Retina (tissue), 1 donor: ENCODE measurements around the gene UBR2.
"Not testable (repeated sequence)": the region's sequence is repeated elsewhere in the genome, so short reads cannot be mapped to it uniquely, and the experiment has no call there.

Source experiments
- DNase-seq: peaks from one replicate; pipeline ENCODE4 v3.0.0-alpha.2; 2016

UBR2 gene

GRCh38 chr6:42555477-42556457, 8.1 kb upstream of the UBR2 start:
- no peak for DNase-seq

DNA sequence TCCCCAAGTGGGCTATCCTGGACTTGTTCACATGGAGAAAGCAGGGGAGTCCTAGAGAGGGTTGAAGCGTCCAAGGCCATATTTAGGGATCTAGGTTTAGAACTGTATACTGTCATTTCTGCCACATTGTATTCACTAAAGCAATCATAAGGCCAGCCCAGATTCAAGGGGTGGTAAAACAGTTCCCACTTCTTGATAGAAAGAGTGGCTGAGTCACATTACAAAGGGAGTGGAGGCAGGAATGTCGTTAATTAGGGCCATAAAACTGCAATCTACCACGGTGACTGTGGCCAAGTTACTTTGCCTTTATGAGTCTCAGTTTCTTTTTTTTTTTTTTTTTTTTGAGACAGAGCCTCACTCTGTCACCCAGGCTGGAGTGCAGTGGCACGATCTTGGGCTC, 7.4 kb upstream of the UBR2 start:
- DNase-seq: no peak

DNA sequence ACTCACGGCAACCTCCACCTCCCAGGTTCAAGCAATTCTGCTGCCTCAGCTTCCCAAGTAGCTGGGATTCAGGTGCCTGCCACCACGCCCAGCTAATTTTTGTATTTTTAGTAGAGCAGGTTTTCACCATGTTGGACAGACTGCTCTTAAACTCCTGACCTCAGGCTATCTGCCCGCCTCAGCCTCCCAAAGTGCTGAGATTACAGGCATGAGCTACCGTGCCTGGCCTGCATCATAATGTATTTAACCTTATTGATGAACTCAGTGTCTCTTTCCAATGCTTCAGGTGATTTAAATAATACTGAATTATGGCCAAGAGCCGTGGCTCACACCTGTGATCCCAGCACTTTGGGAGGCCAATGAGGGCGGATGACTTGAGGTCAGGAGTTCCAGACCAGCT, 4.6 kb upstream of the UBR2 start:
- not testable (repeated sequence) for DNase-seq

GRCh38 chr6:42561986-42562385, 1.8 kb upstream of the UBR2 start:
- DNase-seq: no peak

DNA sequence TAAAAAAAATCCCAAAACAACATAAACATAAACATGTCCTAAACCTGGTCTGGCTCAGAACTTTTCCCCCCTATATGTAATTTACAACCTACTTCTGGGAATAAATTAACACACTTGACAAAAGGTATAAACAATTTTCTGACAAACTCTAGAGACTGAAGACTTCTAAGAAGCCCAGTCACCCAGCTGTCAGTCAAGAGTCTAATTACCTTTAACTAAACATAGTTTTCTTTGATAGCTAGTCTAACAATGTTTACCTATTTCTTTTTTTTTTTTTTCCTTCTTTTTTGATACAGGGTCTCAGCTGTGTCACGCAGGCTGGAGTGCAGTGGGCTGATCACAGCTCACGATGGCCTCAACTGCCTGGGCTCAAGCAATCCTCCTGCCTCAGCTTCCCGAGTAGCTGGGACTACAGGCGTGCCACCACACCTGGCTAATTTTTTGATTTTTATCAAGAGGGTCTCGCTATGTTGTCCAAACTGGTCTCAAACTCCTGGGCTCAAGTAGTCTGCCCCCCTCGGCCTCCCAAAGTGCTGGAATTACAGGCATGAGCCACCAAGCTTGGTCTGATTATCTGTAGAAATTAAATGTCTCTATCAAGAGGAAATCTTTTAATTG, 932 bp upstream of the UBR2 start:
- DNase-seq: no peak

DNA sequence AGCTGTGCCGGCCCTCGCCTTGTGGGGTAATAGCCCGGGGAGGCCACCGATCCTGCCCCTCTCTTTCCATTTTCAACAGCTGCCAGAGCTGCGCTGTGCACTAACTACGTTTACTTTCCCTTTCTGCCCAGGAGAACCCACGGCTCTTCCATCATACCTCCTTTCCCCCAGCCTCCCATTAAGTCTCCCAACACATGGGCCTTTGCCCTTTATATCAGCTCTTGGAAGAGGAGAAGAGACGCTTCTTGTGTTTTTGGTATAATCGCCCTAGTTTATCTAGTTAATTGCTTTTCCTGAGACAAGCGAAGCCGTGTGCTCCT, 637 bp downstream of the UBR2 start:
- no peak for DNase-seq

DNA sequence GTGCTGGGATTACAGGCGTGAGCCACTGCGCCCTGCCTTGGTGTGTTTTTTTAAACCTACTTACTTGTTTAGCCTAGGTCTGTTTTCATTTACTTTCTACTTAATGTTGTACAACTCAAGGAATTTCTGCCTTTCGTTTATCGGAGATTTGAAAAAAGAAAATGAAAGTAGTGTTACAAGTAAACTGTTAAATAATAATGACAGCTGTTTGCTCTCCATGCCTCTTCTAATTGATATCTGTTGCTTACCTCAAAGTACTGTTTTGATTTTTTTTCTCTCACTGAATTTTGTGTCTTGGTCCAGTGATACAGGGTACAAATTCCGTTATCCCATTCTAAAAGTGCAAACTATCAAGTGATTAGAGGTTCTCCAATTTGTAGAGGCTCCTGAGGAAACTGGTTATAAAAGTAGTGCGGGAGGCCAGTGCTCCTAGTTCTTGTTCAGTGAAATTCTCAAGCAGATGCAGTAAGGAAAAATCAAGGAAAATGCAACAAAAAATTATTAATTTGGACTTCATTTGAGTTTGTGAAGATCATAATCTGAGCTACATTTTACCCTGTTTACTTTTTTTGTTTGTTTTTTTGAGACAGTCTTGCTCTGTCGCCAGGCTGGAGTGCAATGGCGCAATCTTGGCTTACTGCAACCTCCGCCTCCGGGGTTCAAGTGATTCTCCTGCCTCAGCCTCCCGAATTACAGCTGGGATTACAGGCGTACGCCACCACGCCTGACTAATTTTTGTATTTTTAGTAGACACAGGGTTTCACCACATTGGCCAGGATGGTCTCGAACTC, 2.2 kb downstream of the UBR2 start:
- DNase-seq: no peak

DNA sequence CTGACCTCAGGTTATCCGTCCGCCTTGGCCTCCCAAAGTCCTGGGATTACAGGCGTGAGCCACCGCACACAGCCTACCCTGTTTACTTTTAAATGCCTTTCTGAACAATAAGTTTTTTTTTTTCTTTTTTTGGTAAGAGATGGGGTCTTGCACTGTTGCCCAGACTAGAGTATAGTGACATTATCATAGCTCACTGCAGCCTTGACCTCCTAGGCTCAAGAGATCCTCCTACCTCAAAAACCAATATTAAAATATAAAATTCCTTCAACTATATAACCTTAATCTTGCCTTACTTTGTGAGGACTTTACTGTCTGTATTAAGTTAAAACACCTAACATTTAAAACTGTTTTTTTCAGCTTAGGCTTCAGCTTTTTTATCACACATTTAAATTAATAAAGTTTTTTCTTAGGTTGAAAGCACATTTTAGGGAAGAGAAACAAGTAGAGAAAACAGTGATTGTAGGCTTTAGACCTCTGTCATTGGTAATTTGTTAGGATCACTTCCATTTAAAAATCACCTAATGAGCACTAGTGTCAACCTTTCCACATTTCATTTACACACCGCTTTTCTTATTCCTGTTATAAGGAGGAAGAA, 2.9 kb downstream of the UBR2 start:
- no peak for DNase-seq

GRCh38 chr6:42567237-42567636, 3.4 kb downstream of the UBR2 start:
- not testable (repeated sequence) for DNase-seq

- no peak for DNase-seq
Measured at GRCh38 chr6:42569102-42570028, 5.5 kb downstream of the UBR2 start.

DNA sequence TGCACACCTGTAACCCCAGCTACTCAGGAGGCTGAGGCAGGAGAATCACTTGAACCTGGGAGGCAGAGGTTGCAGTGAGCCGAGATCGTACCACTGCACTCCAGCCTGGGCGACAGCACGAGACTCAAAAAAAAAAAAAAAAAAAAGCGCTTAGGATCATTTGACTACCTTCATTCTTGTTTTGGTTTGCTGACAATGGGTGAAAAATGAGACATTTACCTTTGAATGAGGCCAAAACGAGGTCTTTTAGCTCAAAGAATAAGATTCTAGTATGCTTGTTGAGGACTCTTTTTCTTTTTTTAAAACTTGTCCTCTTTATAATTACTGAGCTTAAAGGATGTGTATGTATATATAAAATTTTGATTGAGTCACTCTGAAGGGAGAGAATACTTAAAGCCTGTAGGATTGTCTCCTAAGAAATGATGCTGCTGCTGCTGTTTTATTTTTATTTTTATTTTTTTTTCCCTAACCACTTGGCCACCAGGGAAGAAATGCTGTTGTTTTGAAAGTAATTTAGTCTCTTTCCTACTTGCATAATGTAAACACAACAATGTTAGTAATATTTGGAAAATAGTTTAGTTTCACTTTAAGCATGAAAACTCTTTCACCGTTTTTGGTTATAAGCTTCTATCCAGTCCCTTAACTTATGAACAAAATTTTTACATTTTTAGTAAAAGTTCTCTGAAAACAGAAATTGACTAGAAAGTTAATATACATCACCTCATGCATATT, 7.9 kb downstream of the UBR2 start:
- no peak for DNase-seq

DNA sequence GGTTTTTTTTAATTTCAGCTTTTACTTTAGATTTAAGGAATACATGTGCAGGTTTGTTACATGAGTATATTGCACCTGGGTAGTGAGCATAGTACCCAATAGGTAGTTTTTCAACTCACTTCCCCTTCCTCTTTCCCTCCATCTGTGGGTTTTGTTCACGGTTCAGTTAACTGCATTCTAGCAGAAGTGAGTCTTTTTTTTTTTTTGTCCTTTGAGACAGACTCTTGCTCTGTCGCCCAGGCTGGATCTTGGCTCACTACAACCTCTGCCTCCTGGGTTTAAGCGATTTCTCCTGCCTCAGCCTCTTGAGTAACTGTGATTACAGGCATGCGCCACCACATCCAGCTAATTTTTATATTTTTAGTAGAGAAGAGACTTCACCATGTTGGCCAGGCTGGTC, 8.7 kb downstream of the UBR2 start:
- no peak for DNase-seq

DNA sequence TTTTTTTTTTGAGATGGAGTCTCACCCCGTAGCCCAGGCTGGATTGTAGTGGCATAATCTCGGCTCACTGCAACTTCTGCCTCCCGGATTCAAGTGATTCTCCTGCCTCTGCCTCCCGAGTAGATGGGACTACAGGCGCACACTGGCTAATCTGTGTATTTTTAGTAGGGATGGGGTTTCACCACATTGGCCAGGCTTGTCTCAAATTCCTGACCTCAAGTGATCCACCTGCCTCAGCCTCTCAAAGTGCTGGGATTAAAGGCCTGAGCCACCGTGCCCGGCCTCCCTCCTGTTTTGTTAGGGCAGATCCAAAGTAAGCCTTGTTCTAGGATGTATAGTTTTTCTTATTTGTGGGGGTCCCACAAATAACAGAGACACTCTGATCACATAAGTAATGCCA, 12.7 kb downstream of the UBR2 start:
- not testable (repeated sequence) for DNase-seq

GRCh38 chr6:42598300-42598699, 34.5 kb downstream of the UBR2 start:
- no peak for DNase-seq

DNA sequence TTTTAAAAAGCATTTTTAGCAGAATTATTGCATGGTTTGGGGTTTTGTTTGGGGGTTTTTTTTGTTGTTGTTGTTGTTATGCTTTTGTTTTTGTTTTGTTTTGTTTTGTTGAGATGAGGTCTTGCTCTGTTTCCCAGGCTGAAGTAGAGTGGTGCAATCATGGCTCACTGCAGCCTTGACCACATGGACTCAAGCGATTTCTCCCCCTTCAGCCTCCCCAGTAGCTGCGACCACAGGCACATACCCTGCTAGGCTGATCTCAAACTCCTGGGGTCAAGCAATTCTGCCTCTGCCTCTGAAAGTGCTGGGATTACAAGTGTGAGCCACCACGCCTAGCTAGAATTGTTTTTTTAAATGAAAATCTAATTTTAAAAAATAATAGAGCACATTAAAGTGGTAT, 35.7 kb downstream of the UBR2 start:
- no peak for DNase-seq

DNA sequence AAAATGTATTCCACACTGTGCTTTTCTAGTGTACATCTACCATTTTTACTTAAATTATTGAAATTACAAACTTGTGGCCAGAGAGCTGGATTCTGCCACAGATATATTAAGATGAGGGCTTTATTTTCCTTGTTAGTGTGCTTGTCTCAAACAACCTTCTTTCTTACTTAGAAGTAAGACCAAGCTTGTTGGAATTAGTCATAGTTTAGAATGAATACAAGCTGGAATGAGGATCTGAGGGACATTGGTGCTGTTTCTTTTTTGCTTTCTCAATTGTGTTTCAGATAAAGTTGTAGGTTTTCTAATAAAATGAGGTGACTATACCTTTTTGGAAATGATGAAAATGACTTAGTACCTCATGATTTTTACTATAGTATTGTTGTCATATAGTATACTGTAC, 40.3 kb downstream of the UBR2 start:
- no peak for DNase-seq

GRCh38 chr6:42604699-42605098, 40.9 kb downstream of the UBR2 start:
- not testable (repeated sequence) for DNase-seq

GRCh38 chr6:42610416-42610815, 46.6 kb downstream of the UBR2 start:
- DNase-seq: no peak

DNA sequence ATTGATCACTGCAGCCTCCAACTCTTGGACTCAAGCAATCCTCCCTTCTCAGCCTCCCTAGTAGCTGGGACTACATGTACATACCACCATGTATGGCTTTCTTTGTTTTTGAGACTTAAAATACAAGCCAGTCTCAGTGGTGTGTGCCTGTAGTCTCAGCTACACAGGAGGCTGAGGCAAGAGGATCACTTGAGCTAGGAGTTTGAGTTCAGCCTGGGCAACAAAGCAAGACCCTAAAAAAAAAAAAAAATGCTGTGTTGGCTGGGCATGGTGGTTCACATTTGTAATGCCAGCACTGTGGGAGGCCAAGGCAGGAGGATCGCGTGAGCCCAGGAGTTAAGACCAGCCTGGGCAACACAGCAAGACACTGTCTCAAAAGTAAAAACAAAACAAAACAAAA, 51.7 kb downstream of the UBR2 start:
- DNase-seq: no peak

- no peak for DNase-seq
Measured at GRCh38 chr6:42616716-42617115, 52.9 kb downstream of the UBR2 start.

- no peak for DNase-seq
Measured at GRCh38 chr6:42618105-42618504, 54.3 kb downstream of the UBR2 start.
